Esophagus muscularis mucosa (tissue), 4 donors: ENCODE measurements around the gene SLC35F4. TPM values are rescaled to one million over a fixed set of nuclear protein-coding genes. Genes with fewer than 3 reads are reported as not detected.

Experiments used
- DNase-seq: peaks from one replicate; pipeline ENCODE4 v3.0.0-alpha.2; 2017; ENCODE audit errors: extremely low spot score
- H3K27ac ChIP-seq, 4 donors: fragments of 200-600 bp; sonication (generic); replicated peaks in 1 of 4; 1 replicate in 3 of 4; 2 replicates in 1 of 4; pipeline ENCODE4 v1.5.1; 2016 to 2019; ENCODE audit warnings: mild to moderate bottlenecking in 1 of 4
- H3K27me3 ChIP-seq, 4 donors: fragments of 200-600 bp; sonication (generic); one replicate each; pipeline versions ENCODE4 v1.5.1 to v1.6.0; 2016 to 2019
- H3K36me3 ChIP-seq, 4 donors: fragments of 200-600 bp; sonication (generic); one replicate each; pipeline ENCODE4 v1.5.1; 2016 to 2019
- H3K4me1 ChIP-seq, 4 donors: fragments of 200-600 bp; sonication (generic); one replicate each; pipeline ENCODE4 v1.5.1; 2016 to 2019
- H3K4me3 ChIP-seq, 4 donors: fragments of 200-600 bp; sonication (generic); 1 replicate in 2 of 4; 2 replicates in 2 of 4; pipeline ENCODE4 v1.5.1; 2016 to 2019; ENCODE audit warnings: mild to moderate bottlenecking in 4 of 4, moderate library complexity in 1 of 4
- H3K9me3 ChIP-seq, 4 donors: fragments of 200-600 bp; sonication (generic); 1 replicate in 3 of 4; 2 replicates in 1 of 4; pipeline ENCODE4 v1.5.1; 2016 to 2019
- EP300 ChIP-seq: sonication (generic); formaldehyde crosslinking; IDR thresholded peaks from one replicate; pipeline ENCODE4 v1.6.1; 2017; ENCODE audit warnings: antibody characterized with exemption
- POLR2A ChIP-seq: fragments of 450-650 bp; IDR thresholded peaks from one replicate; pipeline ENCODE4 v1.6.1; 2017; ENCODE audit warnings: antibody characterized with exemption, moderate library complexity, mild to moderate bottlenecking, low read depth
- POLR2AphosphoS5 ChIP-seq, 2 donors: sonication (generic); formaldehyde crosslinking; IDR thresholded peaks; one replicate each; pipeline ENCODE4 v1.6.1; 2017; ENCODE audit warnings: antibody characterized with exemption in 2 of 2
- WGBS: methylation state at CpG from one replicate; pipeline ENCODE4 v1.1.5; 2018; 5-methylcytosine and 5-hydroxymethylcytosine counted together
- intact Hi-C: fragments of 100-400 bp; cut with DNase I; formaldehyde crosslinking; loops from one replicate; pipeline ENCODE4 v1.15.1; 2023
- total RNA-seq, 4 donors: library from RNA; depleted of rRNA; stranded (reverse); fragments of >200 nt; gene quantifications; one replicate each; pipeline versions ENCODE4 v1.1.0 to v1.2.1, GENCODE V29; 2016
- TF ChIP-seq, protein P1 (sequence below), 3 experiments: fragments of 200-600 bp in 2 of 3; fragments of 450-650 bp in 1 of 3; sonication (generic) in 2 of 3; IDR thresholded peaks; one replicate each; pipeline ENCODE4 v1.5.1; 2017 to 2019; ENCODE audit warnings: antibody characterized with exemption in 3 of 3, mild to moderate bottlenecking in 2 of 3, moderate library complexity in 1 of 3

Gene SLC35F4
- total RNA-seq, 4 donors from 2014 or later = 0.42 TPM; not detected in 3

DNA sequence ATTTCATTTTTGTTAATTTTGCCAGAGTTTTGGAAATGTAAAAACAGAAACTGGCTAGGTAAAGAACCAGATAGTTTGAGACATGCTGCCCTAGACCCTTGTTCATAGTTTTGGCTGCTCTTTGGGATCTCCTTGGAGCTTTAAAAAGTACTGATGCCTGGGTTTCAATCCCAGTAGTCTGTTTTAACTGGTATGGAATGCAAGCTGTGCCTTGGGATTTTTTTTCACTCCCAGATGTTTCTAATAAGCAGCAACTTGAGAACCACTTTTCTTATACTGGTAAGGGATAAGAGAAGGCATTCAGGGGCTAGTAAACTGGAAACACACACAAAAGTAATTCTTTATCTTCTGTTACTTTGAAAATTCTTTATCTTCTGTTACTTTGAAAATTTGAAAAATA lies 18.8 kb downstream of the SLC35F4 start:
- intact Hi-C loops = no loop called here
- TF ChIP-seq POLR2A = no peak
- TF ChIP-seq, protein P1, sequence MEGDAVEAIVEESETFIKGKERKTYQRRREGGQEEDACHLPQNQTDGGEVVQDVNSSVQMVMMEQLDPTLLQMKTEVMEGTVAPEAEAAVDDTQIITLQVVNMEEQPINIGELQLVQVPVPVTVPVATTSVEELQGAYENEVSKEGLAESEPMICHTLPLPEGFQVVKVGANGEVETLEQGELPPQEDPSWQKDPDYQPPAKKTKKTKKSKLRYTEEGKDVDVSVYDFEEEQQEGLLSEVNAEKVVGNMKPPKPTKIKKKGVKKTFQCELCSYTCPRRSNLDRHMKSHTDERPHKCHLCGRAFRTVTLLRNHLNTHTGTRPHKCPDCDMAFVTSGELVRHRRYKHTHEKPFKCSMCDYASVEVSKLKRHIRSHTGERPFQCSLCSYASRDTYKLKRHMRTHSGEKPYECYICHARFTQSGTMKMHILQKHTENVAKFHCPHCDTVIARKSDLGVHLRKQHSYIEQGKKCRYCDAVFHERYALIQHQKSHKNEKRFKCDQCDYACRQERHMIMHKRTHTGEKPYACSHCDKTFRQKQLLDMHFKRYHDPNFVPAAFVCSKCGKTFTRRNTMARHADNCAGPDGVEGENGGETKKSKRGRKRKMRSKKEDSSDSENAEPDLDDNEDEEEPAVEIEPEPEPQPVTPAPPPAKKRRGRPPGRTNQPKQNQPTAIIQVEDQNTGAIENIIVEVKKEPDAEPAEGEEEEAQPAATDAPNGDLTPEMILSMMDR (IDR thresholded peaks at IDR 0.05) = no peak
- no peak for TF ChIP-seq POLR2AphosphoS5 (IDR thresholded peaks at IDR 0.05)
- TF ChIP-seq EP300 = no peak
- Histone ChIP-seq H3K36me3 (no peaks in the 10 kb centered on the region), H3K27me3 (no peaks in the 10 kb centered on the region), H3K27ac (no peak overlapping the region), H3K4me3 (no peak overlapping the region), H3K4me1 (peaks cover 0 to 12% (median 3%) of the 10 kb centered on the region in 4 donors), H3K9me3 (no peaks in the 10 kb centered on the region)
- no peak for DNase-seq

GRCh38 chr14:57846596-57846995 lies 19.3 kb downstream of the SLC35F4 start:
- H3K36me3 ChIP-seq = no peaks in the 10 kb centered on the region
- no peak for TF ChIP-seq POLR2A
- no peak for TF ChIP-seq POLR2AphosphoS5 (IDR thresholded peaks at IDR 0.05)
- TF ChIP-seq EP300 = no peak
- TF ChIP-seq, protein P1 (IDR thresholded peaks at IDR 0.05) = no peak
- peaks cover 0 to 12% (median 3%) of the 10 kb centered on the region in 4 donors for H3K4me1 ChIP-seq
- no peak overlapping the region for H3K4me3 ChIP-seq
- WGBS = 48% methylated on average over 2 of the region's 2 CpGs
- no peak overlapping the region for H3K27ac ChIP-seq
- DNase-seq = no peak
- no peaks in the 10 kb centered on the region for H3K9me3 ChIP-seq
- no peaks in the 10 kb centered on the region for H3K27me3 ChIP-seq
- intact Hi-C loops = no loop called here

- H3K27me3 ChIP-seq = no peaks in the 10 kb centered on the region
These were observed 19.9 kb downstream of the SLC35F4 start for GRCh38 chr14:57845802-57846531.

DNA sequence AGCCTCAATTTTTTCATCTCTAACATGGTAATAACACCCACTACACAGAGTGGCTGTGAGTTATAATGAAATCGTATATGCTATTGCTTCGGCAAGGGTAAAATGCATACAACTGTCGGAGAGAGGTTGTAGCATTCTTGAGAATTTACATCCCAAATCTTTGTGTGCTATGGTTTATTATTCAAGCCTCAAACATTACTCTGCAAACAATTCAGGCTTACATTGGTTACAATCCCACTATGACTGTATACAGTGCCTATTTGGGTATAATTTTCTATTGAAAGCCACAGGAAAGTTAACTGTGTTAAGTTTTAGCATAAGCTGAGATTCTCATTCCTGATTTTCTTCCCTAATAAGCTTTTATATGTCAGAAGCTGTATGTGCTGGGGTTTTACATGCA lies 20.6 kb downstream of the SLC35F4 start:
- TF ChIP-seq EP300 = no peak
- no peak for TF ChIP-seq POLR2AphosphoS5 (IDR thresholded peaks at IDR 0.05)
- TF ChIP-seq POLR2A = no peak
- TF ChIP-seq, protein P1 (IDR thresholded peaks at IDR 0.05) = no peak
- DNase-seq = no peak
- intact Hi-C loops = no loop called here
- peaks cover 0 to 12% (median 3%) of the 10 kb centered on the region in 4 donors for H3K4me1 ChIP-seq
- no peaks in the 10 kb centered on the region for H3K27me3 ChIP-seq
- no peak overlapping the region for H3K27ac ChIP-seq
- H3K4me3 ChIP-seq = no peak overlapping the region
- H3K9me3 ChIP-seq = no peaks in the 10 kb centered on the region
- 96% methylated on average over 3 of the region's 3 CpGs for WGBS
- H3K36me3 ChIP-seq = no peaks in the 10 kb centered on the region

More at GRCh38 chr14:57845802-57846531, 19.9 kb downstream of the SLC35F4 start:
- intact Hi-C loops = no loop called here
- DNase-seq = no peak
- TF ChIP-seq, protein P1 (IDR thresholded peaks at IDR 0.05) = no peak
- TF ChIP-seq EP300 = no peak
- TF ChIP-seq POLR2A = no peak
- TF ChIP-seq POLR2AphosphoS5 (IDR thresholded peaks at IDR 0.05) = no peak
- no peaks in the 10 kb centered on the region for H3K36me3 ChIP-seq
- no peaks in the 10 kb centered on the region for H3K9me3 ChIP-seq
- 55% methylated on average over 3 of the region's 3 CpGs for WGBS
- no peak overlapping the region for H3K27ac ChIP-seq
- no peak overlapping the region for H3K4me3 ChIP-seq
- peaks cover 0 to 12% (median 3%) of the 10 kb centered on the region in 4 donors for H3K4me1 ChIP-seq

GRCh38 chr14:57837267-57837666 lies 28.6 kb downstream of the SLC35F4 start:
- DNase-seq = no peak
- Histone ChIP-seq H3K27ac (no peak overlapping the region), H3K27me3 (no peaks in the 10 kb centered on the region), H3K4me3 (no peak overlapping the region), H3K9me3 (no peaks in the 10 kb centered on the region), H3K4me1 (peaks cover 0 to 32% (median 31%) of the 10 kb centered on the region in 4 donors), H3K36me3 (no peaks in the 10 kb centered on the region)
- TF ChIP-seq POLR2AphosphoS5 (IDR thresholded peaks at IDR 0.05) = no peak
- TF ChIP-seq EP300 = no peak
- no peak for TF ChIP-seq POLR2A
- TF ChIP-seq, protein P1 (IDR thresholded peaks at IDR 0.05) = no peak
- intact Hi-C loops = no loop called here
- WGBS = 83% methylated on average over 8 of the region's 8 CpGs
